HepG2 (cell line): ENCODE data around the gene MTSS2. TPM values are rescaled to one million over a fixed set of nuclear protein-coding genes. Genes with fewer than 3 reads are reported as not detected.

Source experiments
- CBX5 ChIP-seq: sonication (generic); formaldehyde crosslinking; IDR thresholded peaks from 2 replicates; pipeline ENCODE4 v1.4.0; 2020; ENCODE audit warnings: missing genetic modification reagents, borderline replicate concordance
- CSRNP1 ChIP-seq: sonication (generic); formaldehyde crosslinking; IDR thresholded peaks from 2 replicates; pipeline ENCODE4 v1.8.1; 2023; ENCODE audit warnings: mild to moderate bottlenecking, missing genetic modification reagents
- EED ChIP-seq: sonication (generic); formaldehyde crosslinking; IDR thresholded peaks from 2 replicates; pipeline ENCODE4 v1.5.0; 2020; ENCODE audit warnings: mild to moderate bottlenecking, missing genetic modification reagents
- EZH2 ChIP-seq: conservative IDR thresholded peaks from 2 replicates; pipeline ENCODE4 v1.6.1; 2012; ENCODE audit warnings: mild to moderate bottlenecking, low read depth, low read length, moderate library complexity
- HDAC1 ChIP-seq: sonication (generic); formaldehyde crosslinking; IDR thresholded peaks from 2 replicates; pipeline ENCODE4 v1.5.1; 2020; ENCODE audit warnings: mild to moderate bottlenecking, missing genetic modification reagents
- KLF12 ChIP-seq: sonication (generic); formaldehyde crosslinking; IDR thresholded peaks from 2 replicates; pipeline ENCODE4 v1.4.0; 2020; ENCODE audit warnings: missing genetic modification reagents, borderline replicate concordance
- PAWR ChIP-seq: sonication (generic); formaldehyde crosslinking; IDR thresholded peaks from 2 replicates; pipeline ENCODE4 v1.4.0; 2020; ENCODE audit warnings: missing genetic modification reagents, mild to moderate bottlenecking, borderline replicate concordance
- TEAD2 ChIP-seq: sonication (generic); formaldehyde crosslinking; IDR thresholded peaks from 2 replicates; pipeline ENCODE4 v1.9.0; 2021; ENCODE audit warnings: missing genetic modification reagents
- ZNF280D ChIP-seq: sonication (generic); formaldehyde crosslinking; IDR thresholded peaks from 2 replicates; pipeline ENCODE4 v1.5.1; 2020; ENCODE audit warnings: mild to moderate bottlenecking, missing genetic modification reagents
- ZNF317 ChIP-seq: sonication (generic); formaldehyde crosslinking; IDR thresholded peaks from 2 replicates; pipeline ENCODE4 v1.5.0; 2020; ENCODE audit warnings: mild to moderate bottlenecking, missing genetic modification reagents
- ZNF672 ChIP-seq: sonication (generic); formaldehyde crosslinking; IDR thresholded peaks from 2 replicates; pipeline ENCODE4 v1.8.1; 2022; ENCODE audit warnings: missing genetic modification reagents
- ZNF883 ChIP-seq: sonication (generic); formaldehyde crosslinking; IDR thresholded peaks from 2 replicates; pipeline ENCODE4 v1.5.1; 2020; ENCODE audit warnings: mild to moderate bottlenecking, missing genetic modification reagents; ENCODE audit errors: not compliant biosample characterization
- polyA plus RNA-seq, 8 experiments: library from polyadenylated mRNA; depleted of rRNA in 3 of 8; stranded (reverse) in 7 of 8; unstranded in 1 of 8; fragments of >200 nt; fragmentation: Illumina TruSeq in 4 of 8; extraction: Trizol in 4 of 8; gene quantifications; 2 replicates each; pipeline versions ENCODE4 v1.2.1 to v1.2.3, GENCODE V29; 2011 to 2016; ENCODE audit warnings: low read depth in 4 of 8, missing spikeins in 1 of 8, mixed read lengths in 1 of 8; ENCODE audit not compliant: insufficient read depth in 1 of 8
- total RNA-seq, 5 experiments: library from RNA; depleted of rRNA; stranded (reverse); fragments of >200 nt; fragmentation: Illumina TruSeq; extraction: Trizol; gene quantifications; 2 replicates each; pipeline ENCODE4 v1.2.3, GENCODE V29; 2016; ENCODE audit warnings: low read depth in 1 of 5
- TF ChIP-seq, protein P1 (sequence below): IDR thresholded peaks from 2 replicates; pipeline ENCODE4 v1.6.1; 2016
- TF ChIP-seq, protein P2 (sequence below), 2 experiments: sonication (generic) in 1 of 2; formaldehyde crosslinking in 1 of 2; IDR thresholded peaks; 2 replicates each; pipeline versions ENCODE4 v1.6.1 to v1.9.0; 2014 to 2022; ENCODE audit warnings: antibody characterized with exemption in 1 of 2, borderline replicate concordance in 1 of 2, inconsistent platforms in 1 of 2, low read depth in 1 of 2, missing genetic modification reagents in 1 of 2
- TF ChIP-seq, protein P3 (sequence below): IDR thresholded peaks from 2 replicates; pipeline ENCODE4 v1.6.1; 2016; ENCODE audit warnings: missing genetic modification reagents, missing compliant biosample characterization

Gene MTSS2
- total and polyA plus RNA-seq, 2 of the 13 experiments (the other 11 are each of a cell fraction or from before 2014, with no cell fraction given): 132 to 242 TPM

DNA sequence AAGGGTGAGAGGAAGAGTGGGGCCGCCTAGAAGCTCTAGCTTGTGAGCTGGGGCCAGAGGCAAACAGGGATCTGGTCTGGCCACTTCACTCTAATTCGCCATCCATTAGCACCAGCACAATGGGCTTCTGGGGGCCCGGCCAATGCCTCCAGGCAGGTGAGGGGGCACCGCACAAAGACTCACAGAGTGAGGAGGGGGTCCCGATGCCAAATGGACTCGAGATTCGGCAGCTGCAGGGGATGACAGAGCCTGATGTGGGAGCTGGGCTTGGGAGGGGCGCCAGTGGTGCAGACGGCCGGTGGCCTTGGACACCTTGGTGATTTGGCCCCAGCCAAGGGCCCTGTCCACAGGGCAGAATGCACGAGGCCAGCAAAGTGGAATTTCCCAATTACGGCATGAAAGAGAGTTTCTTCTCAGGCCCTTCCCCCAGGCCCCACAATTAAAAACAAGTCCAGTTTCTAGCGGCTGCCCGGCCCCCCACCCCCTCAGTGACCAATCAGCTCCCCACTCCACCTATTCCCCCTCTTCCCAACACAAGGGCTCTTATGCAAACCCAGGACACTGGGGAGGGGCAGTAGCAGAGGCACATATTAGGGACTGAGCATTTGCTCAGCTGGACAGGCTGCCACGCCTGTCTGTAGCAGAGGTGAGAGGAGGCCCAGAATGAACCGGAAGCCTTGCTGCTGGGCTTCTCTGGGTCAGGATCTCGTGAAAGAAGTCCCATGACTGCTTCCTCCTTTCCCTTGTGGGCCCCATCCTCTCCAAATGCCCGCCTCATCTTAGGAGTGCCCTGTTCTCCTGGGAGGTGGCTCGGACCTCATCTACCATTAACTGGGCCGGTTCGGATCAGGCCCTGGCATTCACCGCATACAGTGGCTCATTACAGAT is 39.4 kb upstream of the MTSS2 start (continued):
- TF ChIP-seq PAWR (CRISPR knock-in tag) (0 out of 2 replicates have a peak, but pooled peaks have one; percentile 42), ZNF672 (CRISPR knock-in tag) (no peak), ZNF883 (CRISPR knock-in tag) (peak; percentile 47), CSRNP1 (CRISPR knock-in tag) (peak; percentile 93; the same call in 1 of the 2 replicates), TEAD2 (CRISPR knock-in tag) (0 out of 2 replicates have a peak, but pooled peaks have one; percentile 50), EED (CRISPR knock-in tag) (peak; percentile 92), CBX5 (CRISPR knock-in tag) (peak; percentile 87; the same call in 1 of the 2 replicates), ZNF317 (CRISPR knock-in tag) (no peak), ZNF280D (no peak; the same call in 1 of the 2 replicates), KLF12 (peak; percentile 96; the same call in 1 of the 2 replicates), HDAC1 (CRISPR knock-in tag) (peak; percentile 90), EZH2 (no peak)
- TF ChIP-seq, protein P1, sequence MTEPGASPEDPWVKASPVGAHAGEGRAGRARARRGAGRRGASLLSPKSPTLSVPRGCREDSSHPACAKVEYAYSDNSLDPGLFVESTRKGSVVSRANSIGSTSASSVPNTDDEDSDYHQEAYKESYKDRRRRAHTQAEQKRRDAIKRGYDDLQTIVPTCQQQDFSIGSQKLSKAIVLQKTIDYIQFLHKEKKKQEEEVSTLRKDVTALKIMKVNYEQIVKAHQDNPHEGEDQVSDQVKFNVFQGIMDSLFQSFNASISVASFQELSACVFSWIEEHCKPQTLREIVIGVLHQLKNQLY (CRISPR knock-in tag): peak; percentile 76; the same call in 1 of the 2 replicates
- TF ChIP-seq, protein P2, sequence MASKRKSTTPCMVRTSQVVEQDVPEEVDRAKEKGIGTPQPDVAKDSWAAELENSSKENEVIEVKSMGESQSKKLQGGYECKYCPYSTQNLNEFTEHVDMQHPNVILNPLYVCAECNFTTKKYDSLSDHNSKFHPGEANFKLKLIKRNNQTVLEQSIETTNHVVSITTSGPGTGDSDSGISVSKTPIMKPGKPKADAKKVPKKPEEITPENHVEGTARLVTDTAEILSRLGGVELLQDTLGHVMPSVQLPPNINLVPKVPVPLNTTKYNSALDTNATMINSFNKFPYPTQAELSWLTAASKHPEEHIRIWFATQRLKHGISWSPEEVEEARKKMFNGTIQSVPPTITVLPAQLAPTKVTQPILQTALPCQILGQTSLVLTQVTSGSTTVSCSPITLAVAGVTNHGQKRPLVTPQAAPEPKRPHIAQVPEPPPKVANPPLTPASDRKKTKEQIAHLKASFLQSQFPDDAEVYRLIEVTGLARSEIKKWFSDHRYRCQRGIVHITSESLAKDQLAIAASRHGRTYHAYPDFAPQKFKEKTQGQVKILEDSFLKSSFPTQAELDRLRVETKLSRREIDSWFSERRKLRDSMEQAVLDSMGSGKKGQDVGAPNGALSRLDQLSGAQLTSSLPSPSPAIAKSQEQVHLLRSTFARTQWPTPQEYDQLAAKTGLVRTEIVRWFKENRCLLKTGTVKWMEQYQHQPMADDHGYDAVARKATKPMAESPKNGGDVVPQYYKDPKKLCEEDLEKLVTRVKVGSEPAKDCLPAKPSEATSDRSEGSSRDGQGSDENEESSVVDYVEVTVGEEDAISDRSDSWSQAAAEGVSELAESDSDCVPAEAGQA (IDR thresholded peaks at IDR 0.05; ENCODE audit: low read depth): no peak
- TF ChIP-seq, protein P2 (CRISPR knock-in tag; IDR thresholded peaks at IDR 0.05; ENCODE audit: borderline replicate concordance): 0 out of 2 replicates have a peak, but pooled peaks have one; percentile 52
- TF ChIP-seq, protein P3, sequence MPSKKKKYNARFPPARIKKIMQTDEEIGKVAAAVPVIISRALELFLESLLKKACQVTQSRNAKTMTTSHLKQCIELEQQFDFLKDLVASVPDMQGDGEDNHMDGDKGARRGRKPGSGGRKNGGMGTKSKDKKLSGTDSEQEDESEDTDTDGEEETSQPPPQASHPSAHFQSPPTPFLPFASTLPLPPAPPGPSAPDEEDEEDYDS (CRISPR knock-in tag): peak; percentile 98
